Urothelium cell line (cell line): Measurements from ENCODE around the gene SLK.
A peak's percentile ranks its signal among the peaks of the same experiment; 100 is the strongest.

Experiments
- DNase-seq: peaks from one replicate; pipeline ENCODE4 v3.0.0; 2011; ENCODE audit warnings: low spot score, mixed read lengths
- FAIRE-seq: peaks from 2 replicates; lab custom pipeline; 2011; peaks lifted over from hg19 to GRCh38; lab: Jason Lieb, UNC

Gene SLK

DNA sequence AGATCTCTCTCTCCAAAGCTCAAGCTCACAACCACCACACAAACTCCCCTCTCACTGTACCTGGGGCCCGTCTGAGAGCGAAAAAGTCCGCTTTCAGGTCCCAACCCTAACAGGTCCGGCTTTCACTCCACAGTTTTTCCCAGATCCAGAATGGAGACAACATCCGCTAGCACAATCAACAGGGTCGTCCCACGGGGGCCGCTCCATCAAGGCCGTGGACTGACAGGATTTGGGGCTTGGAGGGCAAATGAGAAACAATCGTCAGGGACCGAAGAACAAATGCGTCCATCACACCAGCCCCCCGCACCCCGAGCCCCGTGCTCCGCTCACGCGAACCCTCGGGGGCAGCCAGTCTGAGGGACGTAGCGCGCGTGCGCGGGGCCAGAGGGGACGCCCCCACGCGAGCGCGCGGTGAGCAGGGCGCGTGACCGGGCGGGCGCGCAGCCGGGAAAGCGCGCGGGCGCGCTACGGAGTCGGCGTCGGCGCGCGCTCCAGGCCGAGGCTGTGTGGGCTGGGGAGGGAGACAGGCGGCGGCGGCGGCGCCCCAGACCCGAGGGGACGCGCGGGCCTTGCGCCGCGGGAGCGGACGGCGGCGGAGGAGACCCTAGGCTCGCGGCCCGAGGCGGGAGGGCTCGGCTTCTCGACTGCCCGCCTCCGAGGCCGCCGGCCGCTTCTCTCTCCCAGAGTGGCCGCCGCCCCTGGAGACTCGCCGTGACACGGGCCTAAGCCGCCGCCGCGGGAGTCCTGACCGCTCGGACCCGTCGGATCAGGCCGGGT, at the start of gene SLK:
TSS of gene SLK (plus strand) at position 470 of the 777 bp plus-strand sequence. CDS start 606 bp downstream, outside the sequence.
- peak; percentile 97 for FAIRE-seq
- peak; percentile 90 for DNase-seq

- DNase-seq (peak; percentile 28), FAIRE-seq (peak; percentile 27)
These were observed 49.5 kb upstream of the SLK start for GRCh38 chr10:103917302-103918052.

DNA sequence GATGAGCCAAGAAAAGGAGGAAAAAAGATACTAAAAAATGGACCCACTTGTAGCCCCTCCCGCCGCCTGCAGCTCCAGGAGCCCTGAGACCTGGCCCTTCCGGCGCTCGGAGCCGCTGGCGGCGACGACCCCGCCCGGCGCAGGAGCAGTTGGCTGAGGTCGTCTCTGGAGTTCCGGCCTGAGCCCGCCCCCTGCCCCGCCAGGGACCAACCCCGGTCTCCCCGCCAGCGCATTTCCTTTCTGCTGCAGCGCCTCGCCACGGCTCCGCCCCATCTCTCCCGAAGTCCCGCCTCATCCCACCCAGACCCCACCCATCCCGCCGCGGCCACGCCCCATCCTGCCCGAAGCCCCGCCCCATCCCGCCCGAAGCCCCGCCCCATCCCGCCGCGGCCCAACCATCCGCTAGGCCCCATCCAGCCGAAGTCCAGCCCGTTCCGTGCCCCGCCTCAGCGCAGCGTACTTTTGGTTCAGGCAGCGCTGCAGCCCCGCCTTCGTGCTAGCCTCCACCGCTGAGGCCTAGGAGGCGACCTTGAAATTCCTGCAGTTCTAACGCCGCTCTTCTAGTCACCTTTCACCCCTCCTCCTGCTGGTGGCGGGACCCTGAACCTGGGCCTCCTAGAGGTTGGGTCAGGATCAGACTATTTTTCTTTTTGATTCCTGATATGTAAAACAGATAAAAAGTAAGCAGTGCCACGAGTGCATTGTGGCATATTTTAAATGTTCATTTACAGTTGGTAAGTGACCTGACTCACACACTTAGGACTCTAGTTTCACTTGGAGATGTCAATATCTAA, 48.7 kb upstream of the SLK start, which contains the start of gene STN1:
TSS of gene STN1 (minus strand) at position 132 of the 794 bp plus-strand sequence. CDS start 590 bp downstream, outside the sequence.
- DNase-seq (peak; percentile 99), FAIRE-seq (no peak)

DNA sequence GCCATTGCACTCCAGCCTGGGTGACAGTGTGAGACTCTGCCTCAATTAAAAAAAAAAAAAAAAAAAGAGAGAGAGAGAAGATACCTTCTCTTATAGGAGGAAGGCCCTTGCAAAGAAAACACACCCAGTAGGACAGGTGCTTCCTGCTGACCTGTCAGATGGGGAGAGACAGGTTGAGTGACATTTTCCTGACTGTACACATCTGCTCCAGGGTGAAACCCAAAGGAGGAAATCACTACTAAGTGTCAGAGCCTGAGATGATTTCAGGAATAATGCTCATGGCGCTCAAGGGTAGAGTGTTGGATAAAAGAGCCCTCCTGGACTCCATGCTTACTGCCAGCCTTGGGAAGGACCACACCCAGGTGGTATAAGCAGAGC, 47.3 kb upstream of the SLK start:
- FAIRE-seq: no peak
- DNase-seq: no peak

GRCh38 chr10:103921248-103921647, 45.7 kb upstream of the SLK start:
- no peak for FAIRE-seq

GRCh38 chr10:103921750-103922195, 45.2 kb upstream of the SLK start:
- DNase-seq (no peak), FAIRE-seq (no peak)

More at GRCh38 chr10:103921248-103921647, 45.7 kb upstream of the SLK start:
- DNase-seq: no peak

DNA sequence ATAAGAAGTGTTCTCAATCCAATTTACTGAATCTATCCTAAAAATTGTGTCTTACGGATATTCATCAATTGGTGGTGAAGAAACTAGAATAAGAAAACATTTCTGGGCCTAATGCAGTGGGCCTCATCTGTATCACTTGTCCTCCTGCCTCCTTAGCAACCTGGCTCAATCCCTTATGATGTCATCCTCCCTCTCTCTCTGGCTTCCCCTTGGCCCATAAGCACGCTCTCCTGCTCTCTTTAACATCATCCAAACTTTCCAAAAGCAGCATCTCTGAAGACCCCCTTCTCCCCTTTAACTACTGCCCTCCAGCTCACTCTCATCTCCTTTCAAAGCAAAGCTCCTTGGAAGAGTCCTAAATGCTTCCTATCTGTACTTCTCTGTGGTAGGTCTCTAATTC, 44.3 kb upstream of the SLK start:
- FAIRE-seq (no peak), DNase-seq (no peak)

- DNase-seq (no peak), FAIRE-seq (no peak)
These were observed 43.4 kb upstream of the SLK start for GRCh38 chr10:103923502-103923901.

DNA sequence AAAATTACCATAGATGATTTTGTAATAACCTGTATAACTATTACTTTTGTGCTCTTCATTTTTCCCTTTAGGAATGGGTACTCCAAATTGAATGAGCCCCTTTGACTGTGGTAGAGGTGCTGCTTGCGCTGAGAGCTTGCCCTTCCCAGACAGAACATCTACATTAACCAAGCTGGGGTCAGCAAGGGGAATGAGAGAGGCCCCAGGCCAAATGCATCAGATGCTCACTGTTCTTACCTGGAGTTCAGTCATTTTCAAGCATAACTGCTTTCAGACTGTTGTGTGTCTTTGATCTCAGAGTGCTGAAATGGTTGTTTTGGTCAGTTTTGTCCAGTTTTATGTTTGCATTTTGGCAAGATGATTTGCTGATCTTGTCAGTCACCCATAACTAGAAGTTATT, 41.3 kb upstream of the SLK start:
- no peak for DNase-seq
- no peak for FAIRE-seq

DNA sequence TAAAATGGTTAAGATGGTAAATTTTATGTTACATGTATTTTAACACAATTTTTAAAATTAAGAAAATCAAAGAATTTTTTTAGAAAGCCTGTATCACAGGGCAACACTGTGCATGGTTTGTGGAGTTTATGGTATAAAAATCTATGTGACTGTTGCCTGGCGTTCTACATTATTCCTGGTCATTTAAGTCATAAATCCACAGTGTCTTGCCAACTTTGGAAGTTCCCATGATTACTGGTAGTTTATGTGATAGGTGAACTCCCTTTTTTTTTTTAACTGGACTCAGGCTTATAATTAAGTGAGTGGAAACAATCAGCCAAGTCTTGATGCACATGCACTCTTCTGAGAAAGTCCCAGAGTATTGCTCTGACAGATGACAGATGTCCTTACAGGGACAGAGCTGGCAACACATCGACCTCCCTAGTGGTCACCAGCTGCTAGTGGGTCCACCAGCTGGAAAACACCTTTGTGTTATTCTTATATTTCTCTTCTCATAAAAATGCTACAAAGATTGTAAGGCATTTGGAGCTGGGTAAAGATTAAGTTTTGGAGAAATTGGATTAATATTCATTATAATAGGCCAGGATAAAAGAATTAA, 40.1 kb upstream of the SLK start:
- no peak for FAIRE-seq
- DNase-seq: no peak

DNA sequence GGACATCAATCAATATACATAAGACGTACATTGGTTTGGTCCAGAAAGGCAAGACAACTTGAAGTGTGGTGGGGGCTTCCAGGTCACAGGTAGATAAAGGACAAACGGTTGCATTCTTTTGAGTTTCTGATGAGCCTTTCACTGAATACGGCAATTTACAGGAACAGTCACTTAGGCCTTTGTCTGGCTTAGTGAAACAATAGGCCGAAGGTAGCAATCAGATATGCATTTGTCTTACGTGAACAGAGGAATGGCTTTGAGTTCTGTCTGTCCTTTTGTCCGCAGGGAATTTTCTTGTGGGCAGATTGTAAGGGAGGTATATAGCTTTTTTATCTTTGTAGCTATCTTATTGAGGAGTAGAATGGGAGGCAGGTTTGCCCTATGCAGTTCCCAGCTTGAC, 38.2 kb upstream of the SLK start:
- FAIRE-seq: no peak

GRCh38 chr10:103929381-103929921, 37.5 kb upstream of the SLK start:
- FAIRE-seq: no peak
- no peak for DNase-seq

More for the DNA sequence above, 38.2 kb upstream of the SLK start:
- DNase-seq: no peak

GRCh38 chr10:103930449-103930848, 36.5 kb upstream of the SLK start:
- FAIRE-seq: no peak
- no peak for DNase-seq

DNA sequence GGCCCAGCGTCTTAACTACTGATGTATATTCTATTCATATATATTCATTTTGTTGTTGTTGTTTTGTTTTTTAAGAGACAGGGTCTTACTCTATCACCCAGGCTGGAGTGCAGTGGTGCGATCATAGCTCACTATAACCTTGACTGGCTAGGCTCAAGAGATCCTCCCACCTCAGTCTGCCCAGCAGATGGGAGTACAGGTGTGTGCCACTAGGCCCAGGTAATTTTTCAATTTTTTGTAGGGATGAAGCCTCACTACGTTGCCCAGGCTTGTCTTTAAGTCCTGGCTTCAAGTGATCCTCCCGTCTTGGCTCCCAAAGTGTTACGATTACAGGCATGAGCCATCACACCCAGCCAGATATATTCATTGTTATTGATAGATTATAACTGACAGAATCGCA, 36.1 kb upstream of the SLK start:
- no peak for FAIRE-seq
- no peak for DNase-seq

GRCh38 chr10:103931603-103932002, 35.3 kb upstream of the SLK start:
- no peak for DNase-seq
- no peak for FAIRE-seq

DNA sequence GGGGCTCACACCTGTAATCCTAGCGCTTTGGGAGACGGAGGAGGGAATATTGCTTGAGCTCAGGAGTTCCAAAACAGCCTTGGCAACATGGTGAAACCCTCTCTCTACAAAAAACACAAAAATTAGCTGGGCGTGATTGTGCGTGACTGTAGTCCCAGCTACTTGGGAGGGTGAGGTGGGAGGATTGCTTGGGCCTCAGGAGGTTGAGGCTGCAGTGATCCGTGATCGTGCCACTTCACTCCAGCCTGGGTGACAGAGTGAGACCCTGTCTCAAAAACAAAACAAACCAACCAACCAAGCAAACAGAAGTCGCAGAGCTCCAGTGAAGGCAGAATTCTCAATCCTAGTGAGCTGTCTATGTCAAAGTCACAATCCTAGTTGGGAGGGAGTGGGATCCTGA, 34.7 kb upstream of the SLK start:
- DNase-seq: no peak
- FAIRE-seq: no peak

DNA sequence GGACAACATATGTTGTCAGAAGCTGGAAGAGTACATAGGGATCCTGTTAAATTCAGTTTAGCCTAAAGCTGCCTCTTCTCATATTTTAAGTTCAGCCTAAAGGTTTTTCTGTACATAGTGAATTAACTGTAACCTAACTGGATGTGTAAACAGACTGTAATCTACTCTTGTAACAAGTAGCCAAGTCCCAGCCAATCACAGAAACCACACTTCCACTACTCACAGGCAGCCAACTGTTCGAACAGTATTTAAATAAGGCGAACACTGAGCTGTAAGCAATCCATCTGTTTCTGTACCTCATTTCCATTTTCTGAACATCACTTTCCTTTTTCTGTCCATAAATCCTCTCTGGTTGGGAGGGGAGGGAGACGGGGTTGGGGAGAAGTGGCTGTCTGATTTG, 34.0 kb upstream of the SLK start:
- DNase-seq (no peak), FAIRE-seq (no peak)

- FAIRE-seq (no peak), DNase-seq (no peak)
These were observed 33.3 kb upstream of the SLK start for GRCh38 chr10:103933557-103934121.

DNA sequence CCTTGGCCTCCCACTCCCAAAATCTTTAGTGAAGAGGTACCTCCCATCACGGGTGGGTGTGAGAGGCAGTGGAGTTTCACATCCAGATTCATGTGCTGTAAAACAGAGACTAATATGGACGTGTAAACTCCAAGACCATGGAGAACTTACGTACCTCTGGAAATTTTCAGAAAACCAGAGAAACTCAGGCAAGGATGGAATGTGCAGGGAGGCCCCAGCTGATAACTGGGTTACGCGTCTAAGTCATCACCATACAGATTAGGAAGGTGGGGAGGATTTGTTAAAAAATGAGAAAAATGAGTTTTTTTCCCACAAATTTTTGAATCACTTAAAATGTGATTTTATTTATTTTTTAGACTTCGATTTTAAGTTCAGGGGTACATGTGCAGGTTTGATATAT, 32.6 kb upstream of the SLK start:
- FAIRE-seq (no peak), DNase-seq (no peak)

- peak; percentile 77 for FAIRE-seq
- DNase-seq: no peak
These were observed 30.9 kb upstream of the SLK start for GRCh38 chr10:103936022-103936421.
